Fibroblast of lung (primary cell): ENCODE data around the gene C1QL2. TPM values are rescaled to one million over a fixed set of nuclear protein-coding genes. Genes with fewer than 3 reads are reported as not detected.

ENCODE experiments used
- DNase-seq, 2 donors: peaks; one replicate each; pipeline versions ENCODE4 v3.0.0 to v3.0.0-alpha.2; 2010; ENCODE audit warnings: low read depth in 2 of 2
- H2AFZ ChIP-seq: 2 replicates; pipeline ENCODE4 v1.5.1; 2012; ENCODE audit warnings: low read length, control low read depth, inconsistent platforms
- H3K27ac ChIP-seq: 2 replicates; pipeline ENCODE4 v1.5.1; 2011; ENCODE audit warnings: low read length, control low read depth; ENCODE audit not compliant: insufficient read depth
- H3K27me3 ChIP-seq: 2 replicates; pipeline ENCODE4 v1.5.1; 2011; ENCODE audit warnings: mild to moderate bottlenecking, low read length; ENCODE audit not compliant: control insufficient read depth, insufficient read depth
- H3K36me3 ChIP-seq: 2 replicates; pipeline ENCODE4 v1.5.1; 2011; ENCODE audit warnings: low read length; ENCODE audit not compliant: control insufficient read depth, insufficient read depth
- H3K4me1 ChIP-seq: 2 replicates; pipeline ENCODE4 v1.5.1; 2011; ENCODE audit warnings: low read length; ENCODE audit not compliant: control insufficient read depth, insufficient read depth; ENCODE audit errors: extremely low read depth
- H3K4me2 ChIP-seq: 2 replicates; pipeline ENCODE4 v1.5.1; 2011; ENCODE audit warnings: low read length, control low read depth; ENCODE audit not compliant: insufficient read depth; ENCODE audit errors: extremely low read depth
- H3K4me3 ChIP-seq, 4 experiments: fragments of 200-600 bp in 1 of 4; sonication (generic) in 1 of 4; replicated peaks in 1 of 4; 2 replicates each; pipeline ENCODE4 v1.5.1; 2011 to 2016; ENCODE audit warnings: low read length in 4 of 4, low read depth in 3 of 4, mild to moderate bottlenecking in 3 of 4, control low read depth in 2 of 4, inconsistent platforms in 1 of 4, mixed read lengths in 1 of 4; ENCODE audit not compliant: insufficient read depth in 1 of 4; ENCODE audit errors: control extremely low read depth in 1 of 4
- H3K79me2 ChIP-seq: 2 replicates; pipeline ENCODE4 v1.5.1; 2012; ENCODE audit warnings: mild to moderate bottlenecking, low read length, inconsistent platforms; ENCODE audit not compliant: control insufficient read depth, insufficient read depth
- H3K9ac ChIP-seq: 2 replicates; pipeline ENCODE4 v1.5.1; 2011; ENCODE audit warnings: mild to moderate bottlenecking, low read length, control low read depth; ENCODE audit not compliant: insufficient read depth
- H3K9me3 ChIP-seq: 2 replicates; pipeline ENCODE4 v1.5.1; 2012; ENCODE audit warnings: low read depth, low read length; ENCODE audit not compliant: control insufficient read depth, insufficient read depth
- H4K20me1 ChIP-seq: 2 replicates; pipeline ENCODE4 v1.5.1; 2011; ENCODE audit warnings: low read length; ENCODE audit not compliant: control insufficient read depth, insufficient read depth; ENCODE audit errors: extremely low read depth
- CTCF ChIP-seq, 2 donors: IDR thresholded peaks in 1 of 2; conservative IDR thresholded peaks in 1 of 2; 1 replicate in 1 of 2; 2 replicates in 1 of 2; pipeline ENCODE4 v1.5.1; 2011 to 2012; ENCODE audit warnings: low read length in 2 of 2, control low read depth in 1 of 2, inconsistent platforms in 1 of 2, low read depth in 1 of 2, mild to moderate bottlenecking in 1 of 2
- EZH2 ChIP-seq: IDR thresholded peaks from 2 replicates; pipeline ENCODE4 v1.5.1; 2012; ENCODE audit warnings: low read length, control low read depth, mild to moderate bottlenecking; ENCODE audit errors: missing control alignments
- polyA plus RNA-seq, 2 donors: library from polyadenylated mRNA; depleted of rRNA in 1 of 2; stranded (reverse) in 1 of 2; unstranded in 1 of 2; fragments of >200 nt; gene quantifications; 2 replicates each; pipeline ENCODE4 v1.2.1, GENCODE V29; 2011 to 2012; ENCODE audit warnings: missing spikeins in 1 of 2
- total RNA-seq: library from RNA; depleted of rRNA; stranded (reverse); fragments of >200 nt; gene quantifications from 2 replicates; pipeline ENCODE4 v1.2.1, GENCODE V29; 2014

Gene C1QL2
- total and polyA plus RNA-seq, 2 donors (not counting 1 experiment from before 2014, with no cell fraction given), result not detected

GRCh38 chr2:119112770-119113488 is 45.6 kb downstream of the C1QL2 start:
- no peak for TF ChIP-seq CTCF (conservative IDR thresholded peaks at IDR 0.05 in 1 of 2, IDR thresholded peaks at IDR 0.05 in 1 of 2; ENCODE audit: low read depth in 1 of 2, low read length in 2 of 2)
- TF ChIP-seq EZH2, result no peak

GRCh38 chr2:119112230-119112629 is 46.3 kb downstream of the C1QL2 start:
- H3K9me3 ChIP-seq, result no peaks in the 10 kb centered on the region
- no peak overlapping the region for H3K9ac ChIP-seq
- no peaks in the 10 kb centered on the region for H3K4me1 ChIP-seq
- H3K27ac ChIP-seq, result no peak overlapping the region
- H3K36me3 ChIP-seq, result no peaks in the 10 kb centered on the region
- H3K4me3 ChIP-seq, result no peak overlapping the region
- no peak for TF ChIP-seq CTCF (conservative IDR thresholded peaks at IDR 0.05 in 1 of 2, IDR thresholded peaks at IDR 0.05 in 1 of 2; ENCODE audit: low read depth in 1 of 2, low read length in 2 of 2)
- TF ChIP-seq EZH2, result no peak
- no peaks in the 10 kb centered on the region for H4K20me1 ChIP-seq
- no peak overlapping the region for H3K4me2 ChIP-seq
- no peak overlapping the region for H2AFZ ChIP-seq
- no peak for DNase-seq
- no peaks in the 10 kb centered on the region for H3K79me2 ChIP-seq
- no peaks in the 10 kb centered on the region for H3K27me3 ChIP-seq

More at GRCh38 chr2:119112770-119113488, 45.6 kb downstream of the C1QL2 start:
- DNase-seq, result no peak
- Histone ChIP-seq H2AFZ (no peak overlapping the region), H3K4me3 (no peak overlapping the region), H3K4me1 (no peaks in the 10 kb centered on the region), H3K9me3 (no peaks in the 10 kb centered on the region), H4K20me1 (no peaks in the 10 kb centered on the region), H3K9ac (no peak overlapping the region), H3K27ac (no peak overlapping the region), H3K27me3 (no peaks in the 10 kb centered on the region), H3K4me2 (no peak overlapping the region), H3K79me2 (no peaks in the 10 kb centered on the region), H3K36me3 (no peaks in the 10 kb centered on the region)

- Histone ChIP-seq H3K36me3 (no peaks in the 10 kb centered on the region), H3K4me2 (no peak overlapping the region), H3K9me3 (no peaks in the 10 kb centered on the region), H3K27ac (no peak overlapping the region), H3K79me2 (no peaks in the 10 kb centered on the region), H3K9ac (no peak overlapping the region), H2AFZ (no peak overlapping the region), H3K27me3 (no peaks in the 10 kb centered on the region), H4K20me1 (no peaks in the 10 kb centered on the region), H3K4me1 (no peaks in the 10 kb centered on the region), H3K4me3 (no peak overlapping the region)
- TF ChIP-seq EZH2 (no peak), CTCF (conservative IDR thresholded peaks at IDR 0.05 in 1 of 2, IDR thresholded peaks at IDR 0.05 in 1 of 2; ENCODE audit: low read depth in 1 of 2, low read length in 2 of 2) (no peak)
- no peak for DNase-seq
Measured at GRCh38 chr2:119111115-119111975, 47.2 kb downstream of the C1QL2 start.
